Cerebellar cortex (tissue), 1 donor: ENCODE measurements around the gene CCL15.
A peak's percentile ranks its signal among the peaks of the same experiment; 100 is the strongest.

Experiments used
- DNase-seq: peaks from one replicate; pipeline ENCODE4 v3.0.0-alpha.2; 2015; ENCODE audit warnings: low spot score

CCL15 gene

DNA sequence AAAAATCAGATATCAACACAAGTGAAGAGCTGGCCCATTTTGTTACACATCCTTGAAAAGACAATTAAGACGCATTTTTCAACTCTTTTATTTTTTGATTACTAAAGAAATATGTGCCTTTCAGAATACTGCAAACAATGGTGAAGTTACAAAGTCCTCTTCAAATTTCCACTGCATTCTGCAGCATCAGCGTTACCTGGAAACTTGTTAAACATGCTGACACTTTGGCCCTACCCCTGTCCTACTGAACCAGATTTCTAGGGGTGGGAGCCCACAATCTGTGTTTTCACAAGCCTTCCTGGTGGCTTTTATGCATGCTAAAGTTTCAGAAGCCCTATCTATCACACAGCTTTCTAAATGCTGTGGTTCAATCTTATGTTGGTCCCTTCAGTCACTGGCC, 10.3 kb downstream of the CCL15 start:
- no peak for DNase-seq

DNA sequence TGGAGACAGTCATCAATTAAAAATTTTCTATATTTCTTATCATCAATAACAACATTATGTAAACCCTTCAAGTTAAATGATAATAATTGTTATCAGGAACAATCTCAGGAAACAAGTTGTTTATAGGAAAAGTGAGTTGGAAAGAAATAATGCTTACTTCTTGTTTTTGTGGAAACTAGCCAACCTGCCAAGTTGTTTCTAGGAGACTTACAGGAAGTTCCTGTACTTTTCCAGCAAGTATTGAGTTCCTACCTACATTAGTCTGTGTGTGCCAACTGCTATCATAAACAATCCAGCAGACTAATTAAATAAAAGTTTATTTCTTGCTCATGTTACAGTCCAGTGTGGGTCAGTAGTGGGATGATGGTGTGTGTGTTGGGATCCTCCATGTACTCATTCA, 13.2 kb downstream of the CCL15 start:
- no peak for DNase-seq

DNA sequence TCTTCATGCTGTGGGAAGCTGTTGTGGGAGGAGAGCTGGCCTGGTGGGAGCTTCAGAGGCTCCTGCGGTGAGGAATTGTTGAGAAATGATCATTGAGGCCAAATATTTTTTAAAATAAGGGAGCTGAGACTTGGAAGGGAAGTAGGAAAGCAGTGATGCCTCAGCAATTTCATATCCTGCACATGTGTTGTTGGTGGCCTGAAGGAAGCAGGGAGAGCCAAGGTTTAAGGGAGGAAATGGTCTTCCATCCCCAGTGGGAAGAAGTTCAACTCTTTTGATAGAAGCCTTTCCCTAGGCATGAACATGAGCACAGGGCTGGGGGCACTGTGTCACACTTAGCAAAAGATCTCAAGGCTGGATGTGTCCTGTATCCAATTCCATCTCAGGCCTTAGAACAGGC, 14.7 kb downstream of the CCL15 start, which contains the start of gene CCL14:
Gene CCL14 (minus strand): TSS at position 87 of the 400 bp plus-strand sequence. CDS start 80 bp downstream, at position 7.
- DNase-seq = no peak

DNA sequence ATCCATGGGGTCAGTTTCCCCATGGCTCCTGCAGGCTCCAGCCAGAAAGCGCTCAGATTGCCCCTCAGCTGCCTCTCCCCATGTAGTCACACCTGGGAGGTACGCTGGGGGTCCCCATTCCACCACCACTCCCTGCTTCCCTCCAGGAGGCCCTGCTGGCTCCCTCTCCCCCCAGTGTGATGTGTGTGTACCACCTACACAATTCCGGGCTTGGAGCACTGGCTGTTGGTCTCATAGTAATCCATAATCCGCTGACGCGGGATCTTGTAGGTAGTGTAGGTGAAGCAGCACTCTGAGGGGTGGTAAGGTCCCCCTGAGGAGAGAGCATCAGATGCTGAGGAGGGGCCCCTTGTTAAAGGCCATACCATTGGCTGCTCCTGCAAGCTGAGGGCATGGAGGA, 17.2 kb downstream of the CCL15 start:
- no peak for DNase-seq

DNA sequence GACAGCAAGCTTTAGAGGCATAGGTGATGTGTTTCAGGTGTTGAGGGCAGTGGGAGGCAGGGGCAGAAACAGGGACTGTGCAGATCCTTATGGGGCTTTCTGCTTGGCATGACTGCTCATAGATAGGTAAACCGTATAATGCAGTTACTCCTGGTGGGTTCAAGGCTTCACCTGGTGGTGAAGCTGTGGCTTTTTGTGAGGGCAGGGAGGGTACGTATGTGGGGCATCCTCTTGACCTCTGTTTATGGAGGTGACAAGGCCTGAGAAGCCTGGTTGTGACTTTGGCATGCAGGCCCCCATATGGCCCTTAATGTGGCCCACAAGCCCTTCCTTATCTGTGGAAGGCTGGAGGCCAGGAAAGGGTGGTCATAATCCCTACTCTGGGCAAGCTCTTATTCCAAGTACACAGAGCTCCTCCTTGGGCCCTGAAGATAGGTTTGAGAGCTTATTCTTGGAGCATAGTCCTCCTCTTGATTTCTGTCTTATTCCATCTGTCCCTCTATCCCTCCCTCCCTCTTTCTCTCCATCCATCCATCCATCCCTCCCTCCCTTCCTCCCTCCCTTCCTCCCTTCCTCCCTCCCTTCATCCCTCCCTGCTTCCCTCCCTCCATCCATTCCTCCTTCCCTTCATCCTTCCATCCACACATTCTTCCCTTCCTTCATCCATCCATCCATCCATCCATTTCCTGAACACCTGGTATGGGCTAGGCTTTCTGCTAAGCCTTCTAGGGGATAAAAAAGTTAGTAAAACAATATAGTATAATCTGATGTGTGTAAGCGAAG, 18.8 kb downstream of the CCL15 start:
- DNase-seq = no peak

DNA sequence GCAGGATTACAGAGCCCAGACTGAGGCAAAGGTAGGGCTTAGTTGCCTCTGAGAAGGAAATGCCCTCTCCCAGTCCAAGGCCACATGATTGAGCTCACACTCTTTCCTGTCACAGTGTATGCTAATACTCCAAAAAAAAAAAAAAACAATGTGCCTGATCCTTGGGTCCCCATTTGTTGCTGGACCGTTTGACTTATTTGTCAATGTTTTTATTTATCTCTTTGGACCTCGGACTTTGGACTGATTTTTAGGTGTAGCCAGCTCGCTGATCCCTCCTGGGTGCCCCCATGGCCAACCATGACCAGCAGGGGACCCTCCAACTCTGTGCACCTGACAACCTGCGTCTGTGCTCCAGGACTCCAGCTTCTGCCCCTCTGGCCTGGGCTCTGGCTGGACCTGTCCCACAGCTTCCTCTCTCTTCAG, 19.4 kb downstream of the CCL15 start:
- no peak for DNase-seq

DNA sequence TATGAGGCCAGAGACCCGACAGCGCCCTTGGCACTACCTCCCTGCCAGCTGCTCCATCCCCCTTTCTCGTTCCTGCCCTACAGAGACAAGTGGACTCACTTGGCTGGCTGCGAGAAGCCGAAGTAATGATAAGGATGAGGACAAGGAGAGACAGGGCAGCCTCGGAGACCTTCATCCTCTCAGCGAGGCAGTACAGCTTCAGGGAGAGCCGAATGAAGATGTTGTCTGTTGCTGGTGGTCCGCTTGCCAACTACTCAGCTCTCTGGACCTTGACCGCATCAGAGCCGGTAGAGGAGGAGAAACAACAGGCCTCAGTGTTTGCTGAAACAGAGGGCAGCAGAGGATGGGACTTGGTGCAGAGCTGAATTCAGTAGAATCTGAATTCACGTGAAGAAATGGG, 20.1 kb downstream of the CCL15 start, which contains the start of gene CCL16:
Gene CCL16 (minus strand): TSS at position 252 of the 400 bp plus-strand sequence. CDS start 77 bp downstream, at position 175.
- no peak for DNase-seq

DNA sequence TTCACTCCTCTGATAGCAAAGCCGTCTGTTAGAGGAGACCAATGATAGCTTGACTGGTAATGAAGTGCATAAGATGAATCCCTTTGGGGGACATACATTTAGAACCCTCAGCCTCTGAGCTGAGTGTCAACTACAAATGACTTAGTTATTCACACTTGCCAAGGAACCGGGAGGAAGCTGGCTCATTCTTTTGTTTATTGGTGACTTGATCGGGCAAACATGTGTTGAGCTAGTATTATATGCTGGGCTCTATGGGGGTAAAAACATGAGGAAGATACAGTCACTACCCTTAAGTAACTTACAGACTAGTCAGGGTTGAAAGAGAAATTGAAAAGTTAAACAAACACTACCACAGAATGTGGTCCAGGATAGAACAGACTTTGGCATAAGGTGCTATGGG, 23.0 kb downstream of the CCL15 start:
- no peak for DNase-seq

DNA sequence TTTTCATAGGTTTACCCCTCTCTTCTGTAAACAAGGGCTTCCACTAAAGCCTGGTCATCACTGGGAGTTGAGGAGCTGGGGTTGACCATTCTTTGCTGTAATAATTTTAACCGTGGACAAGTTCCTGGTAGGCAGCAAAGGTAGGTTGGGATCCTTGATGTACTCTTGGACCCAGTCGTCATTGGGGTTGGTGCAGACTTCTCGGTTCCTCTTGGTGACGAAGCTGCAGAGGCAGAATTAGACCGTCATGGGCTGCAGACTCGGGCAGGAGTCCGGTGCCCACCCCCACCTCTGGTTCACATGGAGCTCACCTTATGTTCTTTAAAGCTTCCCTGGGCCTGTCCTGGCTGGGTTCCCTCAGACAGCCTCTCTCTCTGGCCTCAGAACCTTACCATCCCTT, 23.8 kb downstream of the CCL15 start:
- no peak for DNase-seq

DNA sequence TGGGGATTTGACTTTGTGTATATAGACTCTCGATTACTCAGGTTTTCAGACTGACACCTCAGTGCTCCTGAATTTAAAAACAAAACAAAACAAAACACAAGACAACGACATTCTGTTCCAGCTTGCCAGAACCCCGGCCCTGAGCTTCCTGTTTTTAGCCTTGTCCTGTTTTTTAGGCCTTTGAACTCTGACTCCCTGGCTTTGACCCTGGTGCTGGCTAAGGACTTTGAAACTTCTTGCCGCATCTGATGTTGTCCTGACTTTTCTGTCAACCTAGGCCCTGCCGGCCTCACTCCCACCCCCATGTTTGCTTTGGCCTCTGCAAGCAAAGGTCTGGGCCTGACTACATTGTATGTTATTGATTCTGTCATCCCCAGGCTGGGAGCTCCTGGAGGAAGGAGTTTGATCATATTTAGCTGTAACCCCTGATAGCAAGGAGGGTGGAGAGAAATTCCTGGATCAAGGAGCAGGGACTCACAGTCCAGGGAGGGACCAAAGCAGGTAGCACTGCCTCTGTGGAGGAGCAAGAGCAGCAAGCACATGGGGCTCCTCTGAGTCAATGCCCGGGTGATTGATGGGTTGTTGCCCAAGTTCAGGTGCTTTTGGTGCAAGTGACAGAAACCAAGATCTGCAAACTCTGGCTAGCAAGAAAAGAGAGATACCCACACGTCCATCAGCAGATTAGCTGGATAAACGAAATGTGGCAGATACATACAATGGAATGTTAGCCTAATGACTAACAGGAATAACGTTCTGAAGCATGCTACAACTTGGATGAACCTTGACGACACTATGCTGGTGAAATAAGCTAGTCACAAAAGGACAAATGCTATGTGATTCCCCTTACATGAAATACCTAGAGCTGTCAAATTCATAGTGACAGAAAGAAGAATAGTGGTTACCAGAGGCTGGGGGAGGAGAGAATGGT, 27.8 kb downstream of the CCL15 start:
- no peak for DNase-seq

DNA sequence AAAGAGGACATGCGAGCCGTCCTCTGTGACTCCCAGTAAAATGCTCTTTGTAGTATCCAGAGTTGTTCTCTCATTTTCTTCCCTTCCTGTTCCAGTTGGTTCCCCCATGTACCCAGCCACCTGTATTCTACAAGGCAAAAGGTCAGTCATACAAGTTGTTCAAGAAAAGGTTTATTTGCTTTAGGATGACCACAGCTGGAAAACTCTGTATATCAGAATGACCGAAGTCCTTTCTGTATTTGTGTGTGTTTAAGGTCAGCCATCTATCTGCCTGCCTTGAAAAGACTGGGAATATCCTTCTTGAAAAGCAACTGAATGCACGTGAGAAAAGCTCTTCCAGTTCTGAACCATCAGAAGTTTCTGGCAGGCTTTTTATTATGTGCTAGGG, 28.4 kb downstream of the CCL15 start:
- no peak for DNase-seq

DNA sequence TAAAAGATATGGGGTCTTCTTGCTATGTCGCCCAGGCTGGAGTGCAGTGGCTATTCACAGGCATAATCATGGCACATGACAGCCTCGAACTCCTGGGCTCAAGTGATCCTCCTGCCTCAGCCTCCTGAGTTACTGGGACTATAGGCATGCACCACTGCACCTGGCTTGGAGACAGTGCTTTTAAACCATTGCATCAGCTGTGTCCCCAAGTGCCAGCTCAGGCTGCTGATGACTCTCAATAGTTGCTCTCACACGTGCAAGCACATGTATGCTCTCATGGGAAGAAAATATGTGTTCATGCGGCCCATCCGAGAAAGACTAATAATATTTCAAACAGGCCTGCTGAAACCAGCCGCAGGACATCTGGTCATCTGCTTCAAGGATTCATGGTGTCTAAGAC, 28.8 kb downstream of the CCL15 start:
- DNase-seq = no peak

DNA sequence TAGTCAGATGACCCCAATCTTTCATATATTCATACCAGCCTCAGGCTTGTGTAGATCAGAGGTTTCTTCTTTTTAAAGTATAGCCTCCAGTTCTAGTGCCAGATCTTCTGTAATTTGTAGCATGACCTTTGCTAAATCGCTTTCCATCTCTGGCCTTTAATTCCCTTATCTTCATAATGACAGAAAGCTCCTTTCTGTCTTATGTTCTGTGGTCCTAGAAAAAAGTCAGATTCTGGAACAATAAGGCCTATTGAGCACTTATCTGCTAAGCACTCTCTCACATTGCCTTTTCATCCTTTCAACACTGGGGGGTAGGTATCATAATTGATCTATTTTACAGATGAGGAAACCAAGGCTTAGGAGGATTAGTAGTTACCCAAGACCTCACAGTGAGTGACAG, 29.3 kb downstream of the CCL15 start:
- DNase-seq = no peak

DNA sequence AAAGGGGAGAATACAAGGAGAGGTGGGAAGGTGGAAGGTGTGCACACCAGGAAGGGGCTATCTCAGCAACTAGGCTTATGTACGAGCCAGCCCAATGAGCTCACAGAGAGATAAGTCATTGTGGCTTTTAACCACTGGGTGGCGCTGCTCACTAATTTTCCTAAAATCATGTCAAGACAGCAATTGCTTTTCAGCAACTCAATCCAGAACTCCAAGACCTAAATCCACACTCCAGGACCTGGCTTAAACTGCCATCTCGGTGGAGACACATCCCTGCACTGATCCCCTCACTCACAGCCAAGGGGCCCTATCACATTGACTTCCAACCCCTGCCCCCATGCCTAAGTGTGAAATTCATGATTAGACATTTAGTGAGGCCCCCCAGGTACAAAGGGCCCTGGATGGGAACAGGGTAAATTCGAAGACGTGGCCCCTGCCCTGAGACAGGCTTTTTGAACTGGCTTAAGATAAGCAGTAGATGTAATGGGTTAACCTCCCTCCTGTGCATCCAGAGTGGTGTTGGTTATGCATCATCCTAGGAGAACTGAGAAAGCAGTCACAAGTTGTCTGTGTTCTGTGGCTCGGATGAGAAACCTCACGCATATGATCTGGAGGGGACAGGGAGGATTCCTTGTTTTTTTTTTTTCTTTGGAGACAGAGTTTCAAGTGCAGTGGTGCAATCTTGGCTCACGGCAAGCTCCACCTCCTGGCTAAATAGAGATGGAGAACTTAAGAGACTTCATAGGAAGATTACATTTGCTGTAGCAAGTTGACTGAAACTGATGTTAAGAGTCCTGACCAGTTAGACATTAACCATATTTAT, 31.6 kb downstream of the CCL15 start:
- peak; percentile 92 for DNase-seq

DNA sequence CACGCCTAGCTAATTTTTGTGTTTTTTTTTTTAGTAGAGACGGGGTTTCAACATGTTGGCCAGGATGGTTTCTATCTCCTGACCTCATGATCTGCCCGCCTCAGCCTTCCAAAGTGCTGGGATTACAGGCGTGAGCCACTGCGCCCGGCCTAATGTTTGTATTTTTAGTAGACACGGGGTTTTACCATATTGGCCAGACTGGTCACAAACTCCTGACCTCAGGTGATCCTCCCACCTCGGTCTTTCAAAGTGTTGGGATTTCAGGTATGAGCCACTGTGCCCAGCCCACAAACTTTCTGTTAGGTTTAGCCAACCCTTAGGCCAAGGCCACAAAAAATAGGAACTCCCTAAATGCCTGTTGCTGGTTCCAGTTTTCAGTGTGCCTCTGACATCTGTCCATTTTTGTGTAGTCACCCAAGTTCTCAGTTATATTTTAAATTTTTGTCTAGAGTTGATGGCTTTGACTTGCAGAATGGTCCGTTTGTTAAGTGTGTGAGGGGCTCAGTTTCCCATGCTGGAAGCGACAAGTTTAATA, 32.8 kb downstream of the CCL15 start:
- DNase-seq = no peak

DNA sequence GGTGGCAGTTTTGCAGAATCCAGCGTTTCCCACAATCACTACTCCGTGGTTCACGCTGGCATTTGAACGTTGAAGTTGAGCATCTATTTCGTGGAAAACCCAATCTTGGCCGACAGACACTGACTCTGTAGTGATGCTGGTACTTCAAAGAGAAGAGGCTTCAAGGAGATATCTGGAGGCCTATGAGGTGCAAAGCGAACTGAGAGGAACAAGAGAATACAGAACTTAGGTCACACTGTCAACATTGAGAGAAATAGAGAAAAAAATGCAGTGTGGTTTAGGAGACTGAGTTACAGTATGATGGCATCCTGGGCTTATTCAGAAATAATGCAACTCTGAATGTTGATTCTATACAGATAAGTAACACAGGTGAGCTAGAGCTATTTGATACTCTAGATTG, 36.1 kb downstream of the CCL15 start:
- DNase-seq = no peak

DNA sequence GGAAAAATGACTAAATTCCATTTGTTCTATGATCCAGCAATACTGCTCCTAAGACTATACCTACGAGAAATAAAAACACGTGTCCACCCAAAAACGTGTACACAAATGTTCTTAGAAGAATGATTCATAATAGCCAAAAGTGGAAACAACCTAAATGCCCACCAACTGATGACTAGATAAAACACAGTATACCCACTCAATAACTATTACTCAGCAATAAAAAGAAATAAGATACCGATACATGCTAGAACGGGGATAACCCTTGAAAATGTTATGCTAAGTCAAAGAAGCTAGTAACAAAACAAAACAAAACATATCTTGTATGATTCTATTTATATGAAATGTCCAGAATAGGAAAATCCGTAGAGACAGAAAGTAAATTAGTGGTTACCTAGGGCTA, 37.7 kb downstream of the CCL15 start:
- no peak for DNase-seq

DNA sequence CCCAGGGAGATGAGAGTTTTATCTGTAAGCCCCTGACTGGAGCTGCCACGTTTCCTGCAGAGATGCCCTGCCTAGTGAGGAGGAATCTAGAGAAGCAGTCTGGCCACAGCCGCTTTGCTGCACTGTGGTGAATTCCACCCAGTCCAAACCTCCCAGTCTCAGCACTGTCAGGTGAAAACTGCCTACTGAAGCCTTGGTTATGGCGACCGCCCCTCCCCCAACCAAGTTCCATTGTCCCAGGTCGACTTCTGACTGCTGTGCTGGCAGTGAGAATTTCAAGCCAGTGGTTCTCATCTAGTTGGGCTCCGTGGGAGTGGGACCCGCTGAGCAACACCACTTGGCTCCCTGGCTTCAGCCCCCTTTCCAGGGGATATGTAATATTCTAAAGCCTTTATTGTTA, 47.6 kb downstream of the CCL15 start:
- no peak for DNase-seq

DNA sequence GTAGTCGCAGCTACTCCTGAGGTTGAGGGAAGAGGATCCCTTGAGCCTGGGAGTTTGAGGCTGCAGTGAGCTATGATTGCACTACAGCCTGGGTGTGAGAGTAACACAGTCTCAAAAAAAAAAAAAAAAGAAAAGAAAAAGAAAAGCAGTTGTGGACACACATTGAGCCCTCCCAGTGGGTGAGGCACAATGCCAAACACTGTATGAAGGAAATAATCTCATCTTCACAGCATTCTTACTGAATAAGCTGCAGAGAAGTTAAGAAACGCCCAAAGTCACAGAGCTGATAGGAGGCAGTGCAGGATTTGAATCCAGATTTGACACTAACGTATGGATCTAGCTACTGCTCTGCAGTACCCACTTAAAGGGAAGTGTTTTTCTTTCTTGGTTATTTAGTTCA, 52.0 kb downstream of the CCL15 start:
- DNase-seq = no peak

DNA sequence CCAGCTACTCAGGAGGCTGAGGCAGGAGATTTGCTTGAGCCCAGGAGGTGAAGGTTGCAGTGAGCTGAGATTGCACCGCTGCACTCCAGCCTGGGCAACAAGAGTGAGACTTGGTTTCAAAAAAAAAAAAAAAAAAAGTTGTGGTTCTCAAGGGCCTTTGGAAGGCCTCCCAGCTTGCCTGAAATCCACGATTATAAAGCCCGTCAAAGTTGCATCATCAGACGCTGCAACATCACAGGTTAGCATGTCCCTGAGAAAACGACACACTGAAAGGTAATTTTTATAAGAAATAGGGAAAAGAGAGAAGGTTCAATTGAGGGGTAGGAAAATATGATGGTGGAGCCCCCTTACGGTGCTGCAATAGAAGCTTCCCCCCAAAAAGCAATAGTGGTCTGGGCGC, 53.3 kb downstream of the CCL15 start:
- no peak for DNase-seq
